Vagina (tissue), 2 donors: ENCODE measurements around the gene ASAP2.

Source experiments
- POLR2AphosphoS5 ChIP-seq, 2 donors: sonication (generic); formaldehyde crosslinking; IDR thresholded peaks; one replicate each; pipeline ENCODE4 v1.9.0; 2017; ENCODE audit warnings: antibody characterized with exemption in 2 of 2, mild to moderate bottlenecking in 2 of 2, low read depth in 1 of 2; ENCODE audit not compliant: insufficient read depth in 1 of 2
- TF ChIP-seq, protein P1 (sequence below), 3 experiments: fragments of 450-650 bp in 2 of 3; fragments of 200-600 bp in 1 of 3; sonication (generic) in 1 of 3; IDR thresholded peaks; one replicate each; pipeline ENCODE4 v1.5.1; 2017 to 2019; ENCODE audit warnings: antibody characterized with exemption in 3 of 3, mild to moderate bottlenecking in 2 of 3, moderate library complexity in 2 of 3

DNA sequence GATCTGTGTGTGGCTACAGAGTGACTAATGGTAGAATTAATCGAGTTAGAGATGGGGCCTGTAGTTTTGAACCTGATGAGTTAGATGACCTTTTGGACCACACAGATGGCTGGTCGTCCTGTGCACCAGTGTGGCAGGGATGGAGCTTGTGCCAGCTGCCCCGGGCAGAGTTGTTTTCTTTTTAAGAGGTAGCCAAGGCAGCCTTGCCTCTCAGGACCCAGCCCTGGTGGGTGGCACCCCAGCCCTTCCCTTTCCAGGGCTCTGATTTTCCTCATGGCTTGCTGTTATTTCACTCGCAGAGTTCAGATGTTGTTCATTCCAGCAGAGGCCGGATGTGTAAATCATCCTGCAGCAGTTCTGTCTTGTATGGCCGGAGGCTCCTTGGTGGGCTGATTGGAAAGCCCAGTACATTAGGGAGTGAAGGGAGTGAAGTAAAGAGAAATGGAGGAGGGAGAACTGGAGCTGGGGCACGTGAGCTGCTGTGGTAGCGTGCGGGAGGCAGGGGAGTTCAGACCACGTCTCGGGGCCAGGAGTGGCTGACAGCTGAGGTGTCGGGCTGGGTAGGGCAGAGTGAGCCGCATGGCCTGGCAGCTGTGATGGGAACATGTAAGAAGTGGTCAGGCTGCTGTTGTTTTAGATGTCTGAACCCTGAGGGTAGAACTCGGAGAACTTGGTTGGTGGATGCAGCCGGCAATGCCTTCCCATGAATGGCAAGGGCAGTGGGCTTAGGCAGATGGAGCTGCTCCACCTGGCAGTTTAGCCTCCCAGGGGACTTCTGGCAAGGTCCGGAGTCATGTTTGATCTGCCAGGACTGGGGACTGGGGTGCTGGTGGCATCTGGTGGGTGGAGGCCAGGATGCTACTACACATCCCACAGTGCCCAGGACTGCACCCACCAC, 28.8 kb downstream of the ASAP2 start:
- TF ChIP-seq, protein P1, sequence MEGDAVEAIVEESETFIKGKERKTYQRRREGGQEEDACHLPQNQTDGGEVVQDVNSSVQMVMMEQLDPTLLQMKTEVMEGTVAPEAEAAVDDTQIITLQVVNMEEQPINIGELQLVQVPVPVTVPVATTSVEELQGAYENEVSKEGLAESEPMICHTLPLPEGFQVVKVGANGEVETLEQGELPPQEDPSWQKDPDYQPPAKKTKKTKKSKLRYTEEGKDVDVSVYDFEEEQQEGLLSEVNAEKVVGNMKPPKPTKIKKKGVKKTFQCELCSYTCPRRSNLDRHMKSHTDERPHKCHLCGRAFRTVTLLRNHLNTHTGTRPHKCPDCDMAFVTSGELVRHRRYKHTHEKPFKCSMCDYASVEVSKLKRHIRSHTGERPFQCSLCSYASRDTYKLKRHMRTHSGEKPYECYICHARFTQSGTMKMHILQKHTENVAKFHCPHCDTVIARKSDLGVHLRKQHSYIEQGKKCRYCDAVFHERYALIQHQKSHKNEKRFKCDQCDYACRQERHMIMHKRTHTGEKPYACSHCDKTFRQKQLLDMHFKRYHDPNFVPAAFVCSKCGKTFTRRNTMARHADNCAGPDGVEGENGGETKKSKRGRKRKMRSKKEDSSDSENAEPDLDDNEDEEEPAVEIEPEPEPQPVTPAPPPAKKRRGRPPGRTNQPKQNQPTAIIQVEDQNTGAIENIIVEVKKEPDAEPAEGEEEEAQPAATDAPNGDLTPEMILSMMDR (IDR thresholded peaks at IDR 0.05): no peak
- TF ChIP-seq POLR2AphosphoS5 (IDR thresholded peaks at IDR 0.05; ENCODE audit: insufficient read depth in 1 of 2, low read depth in 1 of 2): peak in 1 of 2 donors; percentile 36
